ENCODE data around the gene SH3GL2. TPM values are rescaled to one million over a fixed set of nuclear protein-coding genes. Genes with fewer than 3 reads are reported as not detected.

The SH3GL2 gene
- total and polyA plus RNA-seq, 7 experiments from 2014 or later = not detected

GRCh38 chr9:17587113-17587512 lies 8.2 kb downstream of the SH3GL2 start:
- ChIA-PET CTCF (no interaction called here), POLR2A (no interaction called here)
- no peak for ATAC-seq
- H3K4me1 Mint-ChIP-seq = no peaks in the 10 kb centered on the region
- H3K9me3 ChIP-seq (ENCODE audit: control insufficient read depth in 2 of 3, low read length in 3 of 3) = no peaks in the 10 kb centered on the region
- peaks cover 0 to 4% (median 0%) of the 10 kb centered on the region in 11 donors for H3K9me3 Mint-ChIP-seq
- H3K27ac ChIP-seq (ENCODE audit: low read depth, low read length) = no peak overlapping the region
- no peak for DNase-seq
- H3K27me3 Mint-ChIP-seq = peaks cover 0 to 4% (median 0%) of the 10 kb centered on the region in 5 donors
- H3K36me3 ChIP-seq (ENCODE audit: control insufficient read depth in 2 of 3, insufficient read depth in 3 of 3, low read length in 3 of 3) = no peaks in the 10 kb centered on the region
- no peaks in the 10 kb centered on the region for H3K27me3 ChIP-seq (ENCODE audit: control insufficient read depth in 2 of 2, insufficient read depth in 2 of 2, low read length in 2 of 2)
- intact Hi-C loops (cut with micrococcal nuclease) = no loop called here
- H3K27ac Mint-ChIP-seq = no peak overlapping the region
- no peak overlapping the region for H3K4me3 ChIP-seq (ENCODE audit: low read length)
- H3K4me1 ChIP-seq (ENCODE audit: control insufficient read depth in 2 of 2, insufficient read depth in 2 of 2, low read length in 2 of 2) = no peaks in the 10 kb centered on the region
- H3K36me3 Mint-ChIP-seq = no peaks in the 10 kb centered on the region
- no peak overlapping the region for H3K4me3 Mint-ChIP-seq

- H3K9me3 Mint-ChIP-seq = peaks cover 0 to 4% (median 0%) of the 10 kb centered on the region in 11 donors
- Histone ChIP-seq H3K9me3 (ENCODE audit: control insufficient read depth in 2 of 3, low read length in 3 of 3) (no peaks in the 10 kb centered on the region), H3K27me3 (ENCODE audit: control insufficient read depth in 2 of 2, insufficient read depth in 2 of 2, low read length in 2 of 2) (no peaks in the 10 kb centered on the region), H3K36me3 (ENCODE audit: control insufficient read depth in 2 of 3, insufficient read depth in 3 of 3, low read length in 3 of 3) (no peaks in the 10 kb centered on the region), H3K4me1 (ENCODE audit: control insufficient read depth in 2 of 2, insufficient read depth in 2 of 2, low read length in 2 of 2) (no peaks in the 10 kb centered on the region), H3K27ac (ENCODE audit: low read depth, low read length) (no peak overlapping the region), H3K4me3 (ENCODE audit: low read length) (no peak overlapping the region)
- ChIA-PET POLR2A (no interaction called here), CTCF (no interaction called here)
- peaks cover 0 to 4% (median 3%) of the 10 kb centered on the region in 5 donors for H3K27me3 Mint-ChIP-seq
- DNase-seq = no peak
- H3K4me1 Mint-ChIP-seq = no peaks in the 10 kb centered on the region
- intact Hi-C loops (cut with micrococcal nuclease) = no loop called here
- H3K36me3 Mint-ChIP-seq = no peaks in the 10 kb centered on the region
- ATAC-seq = no peak
- H3K27ac Mint-ChIP-seq = no peak overlapping the region
- no peak overlapping the region for H3K4me3 Mint-ChIP-seq
These were observed 9.5 kb downstream of the SH3GL2 start for GRCh38 chr9:17588395-17588794.

GRCh38 chr9:17588941-17589340 lies 10.1 kb downstream of the SH3GL2 start:
- no peak overlapping the region for H3K4me3 ChIP-seq (ENCODE audit: low read length)
- POLR2A ChIA-PET = no interaction called here

DNA sequence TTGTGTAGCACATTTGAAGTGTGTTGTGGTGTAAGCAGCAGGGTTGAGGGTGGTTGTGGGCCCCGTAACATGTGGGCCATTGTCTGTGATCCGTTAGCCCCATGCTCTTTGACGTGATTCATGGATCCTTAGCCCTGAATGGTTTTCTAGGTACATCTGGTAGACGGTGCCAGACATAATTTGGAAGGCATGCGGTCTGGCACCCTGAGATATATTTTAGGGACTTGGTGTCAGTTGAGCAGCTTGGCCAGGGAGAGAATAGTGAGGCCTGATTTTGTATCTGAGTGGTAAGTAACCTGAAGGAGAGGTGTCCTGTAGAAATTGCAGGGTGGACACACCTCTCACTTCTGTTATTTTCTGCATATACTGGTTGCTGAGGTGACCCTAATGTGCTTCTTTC lies 10.9 kb downstream of the SH3GL2 start:
- no peaks in the 10 kb centered on the region for H3K4me1 Mint-ChIP-seq
- no peaks in the 10 kb centered on the region for H3K27me3 ChIP-seq (ENCODE audit: control insufficient read depth in 2 of 2, insufficient read depth in 2 of 2, low read length in 2 of 2)
- H3K9me3 Mint-ChIP-seq = peaks cover 0 to 4% (median 0%) of the 10 kb centered on the region in 11 donors
- no peak overlapping the region for H3K27ac ChIP-seq (ENCODE audit: low read depth, low read length)
- no peaks in the 10 kb centered on the region for H3K36me3 ChIP-seq (ENCODE audit: control insufficient read depth in 2 of 3, insufficient read depth in 3 of 3, low read length in 3 of 3)
- no peak overlapping the region for H3K4me3 Mint-ChIP-seq
- no peak overlapping the region for H3K27ac Mint-ChIP-seq
- ChIA-PET POLR2A (no interaction called here), CTCF (no interaction called here)
- H3K4me1 ChIP-seq (ENCODE audit: control insufficient read depth in 2 of 2, insufficient read depth in 2 of 2, low read length in 2 of 2) = no peaks in the 10 kb centered on the region
- no peaks in the 10 kb centered on the region for H3K36me3 Mint-ChIP-seq
- DNase-seq (no peak), ATAC-seq (no peak)
- peaks cover 0 to 6% (median 3%) of the 10 kb centered on the region in 5 donors for H3K27me3 Mint-ChIP-seq
- intact Hi-C loops (cut with micrococcal nuclease) = no loop called here
- H3K9me3 ChIP-seq (ENCODE audit: control insufficient read depth in 2 of 3, low read length in 3 of 3) = no peaks in the 10 kb centered on the region
- H3K4me3 ChIP-seq (ENCODE audit: low read length) = no peak overlapping the region

More at GRCh38 chr9:17588941-17589340, 10.1 kb downstream of the SH3GL2 start:
- no peak overlapping the region for H3K4me3 Mint-ChIP-seq
- Histone ChIP-seq H3K4me1 (ENCODE audit: control insufficient read depth in 2 of 2, insufficient read depth in 2 of 2, low read length in 2 of 2) (no peaks in the 10 kb centered on the region), H3K9me3 (ENCODE audit: control insufficient read depth in 2 of 3, low read length in 3 of 3) (no peaks in the 10 kb centered on the region), H3K27ac (ENCODE audit: low read depth, low read length) (no peak overlapping the region), H3K36me3 (ENCODE audit: control insufficient read depth in 2 of 3, insufficient read depth in 3 of 3, low read length in 3 of 3) (no peaks in the 10 kb centered on the region), H3K27me3 (ENCODE audit: control insufficient read depth in 2 of 2, insufficient read depth in 2 of 2, low read length in 2 of 2) (no peaks in the 10 kb centered on the region)
- H3K36me3 Mint-ChIP-seq = no peaks in the 10 kb centered on the region
- no peaks in the 10 kb centered on the region for H3K4me1 Mint-ChIP-seq
- peaks cover 0 to 4% (median 3%) of the 10 kb centered on the region in 5 donors for H3K27me3 Mint-ChIP-seq
- H3K27ac Mint-ChIP-seq = no peak overlapping the region
- H3K9me3 Mint-ChIP-seq = peaks cover 0 to 4% (median 0%) of the 10 kb centered on the region in 11 donors
- ATAC-seq (no peak), DNase-seq (no peak)
- intact Hi-C loops (cut with micrococcal nuclease) = no loop called here
- CTCF ChIA-PET = no interaction called here

DNA sequence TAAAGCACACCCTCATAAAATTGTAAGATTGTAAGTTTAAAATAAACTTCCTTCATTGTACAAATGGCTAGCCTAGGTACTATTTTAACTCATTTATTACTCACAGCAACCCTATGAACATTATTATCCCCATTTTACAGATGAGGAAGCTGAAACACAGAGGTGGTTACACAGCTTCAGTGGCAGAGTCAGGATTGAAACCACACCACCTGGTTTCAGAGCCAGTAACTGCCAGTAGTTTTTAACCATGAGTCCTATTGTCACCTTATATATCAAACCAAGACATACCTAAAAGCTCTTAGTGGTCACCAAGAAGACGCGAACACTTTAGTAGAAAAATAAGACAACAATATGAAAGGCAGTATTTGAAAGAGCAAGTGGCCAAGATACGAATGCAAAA lies 16.1 kb downstream of the SH3GL2 start:
- Mint-ChIP-seq H3K27ac (no peak overlapping the region), H3K27me3 (peaks cover 0 to 3% (median 0%) of the 10 kb centered on the region in 5 donors), H3K4me3 (no peak overlapping the region), H3K4me1 (no peaks in the 10 kb centered on the region), H3K36me3 (no peaks in the 10 kb centered on the region), H3K9me3 (peaks cover 0 to 6% (median 0%) of the 10 kb centered on the region in 11 donors)
- H3K36me3 ChIP-seq (ENCODE audit: control insufficient read depth in 2 of 3, insufficient read depth in 3 of 3, low read length in 3 of 3) = no peaks in the 10 kb centered on the region
- ChIA-PET POLR2A (no interaction called here), CTCF (no interaction called here)
- H3K4me1 ChIP-seq (ENCODE audit: control insufficient read depth in 2 of 2, insufficient read depth in 2 of 2, low read length in 2 of 2) = no peaks in the 10 kb centered on the region
- no peak overlapping the region for H3K27ac ChIP-seq (ENCODE audit: low read depth, low read length)
- intact Hi-C loops (cut with micrococcal nuclease) = no loop called here
- no peaks in the 10 kb centered on the region for H3K9me3 ChIP-seq (ENCODE audit: control insufficient read depth in 2 of 3, low read length in 3 of 3)
- ATAC-seq = no peak
- DNase-seq = no peak
- H3K27me3 ChIP-seq (ENCODE audit: control insufficient read depth in 2 of 2, insufficient read depth in 2 of 2, low read length in 2 of 2) = no peaks in the 10 kb centered on the region
- H3K4me3 ChIP-seq (ENCODE audit: low read length) = no peak overlapping the region

- Mint-ChIP-seq H3K9me3 (peaks cover 0 to 8% (median 2%) of the 10 kb centered on the region in 11 donors), H3K27ac (no peak overlapping the region), H3K4me1 (no peaks in the 10 kb centered on the region), H3K4me3 (no peak overlapping the region), H3K36me3 (no peaks in the 10 kb centered on the region), H3K27me3 (peaks cover 0 to 5% (median 0%) of the 10 kb centered on the region in 5 donors)
- Histone ChIP-seq H3K36me3 (ENCODE audit: control insufficient read depth in 2 of 3, insufficient read depth in 3 of 3, low read length in 3 of 3) (no peaks in the 10 kb centered on the region), H3K9me3 (ENCODE audit: control insufficient read depth in 2 of 3, low read length in 3 of 3) (no peaks in the 10 kb centered on the region), H3K27ac (ENCODE audit: low read depth, low read length) (no peak overlapping the region), H3K4me1 (ENCODE audit: control insufficient read depth in 2 of 2, insufficient read depth in 2 of 2, low read length in 2 of 2) (no peaks in the 10 kb centered on the region), H3K27me3 (ENCODE audit: control insufficient read depth in 2 of 2, insufficient read depth in 2 of 2, low read length in 2 of 2) (no peaks in the 10 kb centered on the region), H3K4me3 (ENCODE audit: low read length) (no peak overlapping the region)
- DNase-seq (no peak), ATAC-seq (no peak)
- ChIA-PET CTCF (no interaction called here), POLR2A (no interaction called here)
- intact Hi-C loops (cut with micrococcal nuclease) = no loop called here
These were observed 19.1 kb downstream of the SH3GL2 start for GRCh38 chr9:17597977-17598376.

GRCh38 chr9:17600962-17601593 lies 22.2 kb downstream of the SH3GL2 start:
- Mint-ChIP-seq H3K27me3 (peaks cover 0 to 7% (median 0%) of the 10 kb centered on the region in 5 donors), H3K9me3 (peaks cover 0 to 10% (median 5%) of the 10 kb centered on the region in 11 donors), H3K36me3 (no peaks in the 10 kb centered on the region), H3K4me3 (no peak overlapping the region), H3K4me1 (no peaks in the 10 kb centered on the region), H3K27ac (no peak overlapping the region)
- intact Hi-C loops (cut with micrococcal nuclease) = no loop called here
- Histone ChIP-seq H3K27me3 (ENCODE audit: control insufficient read depth in 2 of 2, insufficient read depth in 2 of 2, low read length in 2 of 2) (no peaks in the 10 kb centered on the region), H3K36me3 (ENCODE audit: control insufficient read depth in 2 of 3, insufficient read depth in 3 of 3, low read length in 3 of 3) (no peaks in the 10 kb centered on the region), H3K27ac (ENCODE audit: low read depth, low read length) (no peak overlapping the region), H3K9me3 (ENCODE audit: control insufficient read depth in 2 of 3, low read length in 3 of 3) (no peaks in the 10 kb centered on the region), H3K4me3 (ENCODE audit: low read length) (no peak overlapping the region), H3K4me1 (ENCODE audit: control insufficient read depth in 2 of 2, insufficient read depth in 2 of 2, low read length in 2 of 2) (no peaks in the 10 kb centered on the region)
- ChIA-PET CTCF (no interaction called here), POLR2A (no interaction called here)
- DNase-seq (no peak), ATAC-seq (no peak)
